ENCODE measurements around the gene DOK3. TPM values are rescaled to one million over a fixed set of nuclear protein-coding genes. Genes with fewer than 3 reads are reported as not detected.

Gene DOK3
- polyA plus RNA-seq, 2 of the 4 experiments (the other 2 are of a cell fraction): 1.3 to 7.1 TPM

DNA sequence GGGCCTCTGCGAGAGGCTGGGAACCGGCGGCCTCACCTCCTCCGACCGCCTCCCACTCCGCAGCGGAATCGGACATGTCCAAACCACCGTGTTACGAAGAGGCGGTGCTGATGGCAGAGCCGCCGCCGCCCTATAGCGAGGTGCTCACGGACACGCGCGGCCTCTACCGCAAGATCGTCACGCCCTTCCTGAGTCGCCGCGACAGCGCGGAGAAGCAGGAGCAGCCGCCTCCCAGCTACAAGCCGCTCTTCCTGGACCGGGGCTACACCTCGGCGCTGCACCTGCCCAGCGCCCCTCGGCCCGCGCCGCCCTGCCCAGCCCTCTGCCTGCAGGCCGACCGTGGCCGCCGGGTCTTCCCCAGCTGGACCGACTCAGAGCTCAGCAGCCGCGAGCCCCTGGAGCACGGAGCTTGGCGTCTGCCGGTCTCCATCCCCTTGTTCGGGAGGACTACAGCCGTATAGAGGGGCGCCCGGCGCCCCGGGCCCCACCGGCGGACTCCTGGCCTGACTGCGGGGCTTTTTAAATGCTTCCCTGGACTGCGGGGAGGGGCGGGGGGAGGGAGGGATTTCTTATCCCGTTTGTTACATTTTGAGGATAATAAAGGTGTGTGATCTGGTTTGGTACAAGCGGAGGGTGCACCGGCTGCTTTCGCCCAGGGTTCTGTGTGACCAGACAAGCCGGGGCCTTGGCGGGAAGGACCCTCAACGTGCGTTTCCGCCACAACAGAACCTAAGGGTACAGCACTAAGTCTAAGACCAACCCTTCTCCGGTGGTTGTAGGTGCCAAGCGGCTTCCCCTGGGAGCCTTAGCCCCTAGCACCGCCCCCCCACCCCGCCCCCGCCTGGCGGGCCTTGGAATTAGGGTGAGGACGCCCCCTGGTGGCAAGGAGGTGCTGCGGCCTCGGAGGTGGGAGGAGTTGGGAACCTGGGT, 53.7 kb downstream of the DOK3 start (continued):
- TF ChIP-seq RAD21 (conservative IDR thresholded peaks at IDR 0.05 in 1 of 2, IDR thresholded peaks at IDR 0.05 in 1 of 2) (peak; percentile 52 to 61), RFX5 (IDR thresholded peaks at IDR 0.05) (no peak), GATA3 (IDR thresholded peaks at IDR 0.05; ENCODE audit: borderline replicate concordance) (no peak), NFE2L2 (conservative IDR thresholded peaks at IDR 0.05; ENCODE audit: low read length) (no peak), NPAS2 (CRISPR knock-in tag; IDR thresholded peaks at IDR 0.05; ENCODE audit: borderline replicate concordance) (no peak), ZFP36 (IDR thresholded peaks at IDR 0.05; ENCODE audit: borderline replicate concordance, partially characterized antibody) (no peak), JUNB (IDR thresholded peaks at IDR 0.05) (no peak), JUN (IDR thresholded peaks at IDR 0.05) (peak; percentile 41 to 44; a peak in 3 of 5 replicates), HOXB13 (CRISPR knock-in tag; IDR thresholded peaks at IDR 0.05; ENCODE audit: low read depth) (no peak), CHD2 (IDR thresholded peaks at IDR 0.05; ENCODE audit: low read length, partially characterized antibody) (no peak), EHMT2 (IDR thresholded peaks at IDR 0.05; ENCODE audit: low read depth) (no peak), ZNF302 (CRISPR knock-in tag; IDR thresholded peaks at IDR 0.05) (no peak), EP300 (IDR thresholded peaks at IDR 0.05) (no peak), CHD4 (IDR thresholded peaks at IDR 0.05; ENCODE audit: borderline replicate concordance) (no peak), TP53 (CRISPR knock-in tag; IDR thresholded peaks at IDR 0.05) (peak; percentile 48; the same call in 1 of the 2 replicates), SMC3 (IDR thresholded peaks at IDR 0.05) (peak; percentile 74), FOSL2 (IDR thresholded peaks at IDR 0.05) (no peak), FOSL2 (CRISPR knock-in tag; IDR thresholded peaks at IDR 0.05) (no peak), ZSCAN20 (CRISPR knock-in tag; IDR thresholded peaks at IDR 0.05) (no peak), FOSB (CRISPR knock-in tag; IDR thresholded peaks at IDR 0.05) (no peak), POLR2AphosphoS2 (conservative IDR thresholded peaks at IDR 0.05; ENCODE audit: low read length) (0 out of 2 replicates have a peak, but pooled peaks have one; percentile 33), FOXS1 (CRISPR knock-in tag; IDR thresholded peaks at IDR 0.05) (no peak), CEBPB (IDR thresholded peaks at IDR 0.05) (no peak), POLR2A (IDR thresholded peaks at IDR 0.05; ENCODE audit: low read length) (no peak; the same call in 1 of the 2 replicates), PHF8 (IDR thresholded peaks at IDR 0.05; ENCODE audit: borderline replicate concordance, low read depth) (no peak), HEYL (CRISPR knock-in tag; IDR thresholded peaks at IDR 0.05) (no peak), RARB (CRISPR knock-in tag; IDR thresholded peaks at IDR 0.05) (peak; percentile 20; the same call in 1 of the 2 replicates)
- TF ChIP-seq, protein P1, sequence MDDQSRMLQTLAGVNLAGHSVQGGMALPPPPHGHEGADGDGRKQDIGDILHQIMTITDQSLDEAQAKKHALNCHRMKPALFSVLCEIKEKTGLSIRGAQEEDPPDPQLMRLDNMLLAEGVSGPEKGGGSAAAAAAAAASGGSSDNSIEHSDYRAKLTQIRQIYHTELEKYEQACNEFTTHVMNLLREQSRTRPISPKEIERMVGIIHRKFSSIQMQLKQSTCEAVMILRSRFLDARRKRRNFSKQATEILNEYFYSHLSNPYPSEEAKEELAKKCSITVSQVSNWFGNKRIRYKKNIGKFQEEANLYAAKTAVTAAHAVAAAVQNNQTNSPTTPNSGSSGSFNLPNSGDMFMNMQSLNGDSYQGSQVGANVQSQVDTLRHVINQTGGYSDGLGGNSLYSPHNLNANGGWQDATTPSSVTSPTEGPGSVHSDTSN (IDR thresholded peaks at IDR 0.05): peak; percentile 66
- TF ChIP-seq, protein P2, sequence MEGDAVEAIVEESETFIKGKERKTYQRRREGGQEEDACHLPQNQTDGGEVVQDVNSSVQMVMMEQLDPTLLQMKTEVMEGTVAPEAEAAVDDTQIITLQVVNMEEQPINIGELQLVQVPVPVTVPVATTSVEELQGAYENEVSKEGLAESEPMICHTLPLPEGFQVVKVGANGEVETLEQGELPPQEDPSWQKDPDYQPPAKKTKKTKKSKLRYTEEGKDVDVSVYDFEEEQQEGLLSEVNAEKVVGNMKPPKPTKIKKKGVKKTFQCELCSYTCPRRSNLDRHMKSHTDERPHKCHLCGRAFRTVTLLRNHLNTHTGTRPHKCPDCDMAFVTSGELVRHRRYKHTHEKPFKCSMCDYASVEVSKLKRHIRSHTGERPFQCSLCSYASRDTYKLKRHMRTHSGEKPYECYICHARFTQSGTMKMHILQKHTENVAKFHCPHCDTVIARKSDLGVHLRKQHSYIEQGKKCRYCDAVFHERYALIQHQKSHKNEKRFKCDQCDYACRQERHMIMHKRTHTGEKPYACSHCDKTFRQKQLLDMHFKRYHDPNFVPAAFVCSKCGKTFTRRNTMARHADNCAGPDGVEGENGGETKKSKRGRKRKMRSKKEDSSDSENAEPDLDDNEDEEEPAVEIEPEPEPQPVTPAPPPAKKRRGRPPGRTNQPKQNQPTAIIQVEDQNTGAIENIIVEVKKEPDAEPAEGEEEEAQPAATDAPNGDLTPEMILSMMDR (IDR thresholded peaks at IDR 0.05): peak; percentile 96
- TF ChIP-seq, protein P3, sequence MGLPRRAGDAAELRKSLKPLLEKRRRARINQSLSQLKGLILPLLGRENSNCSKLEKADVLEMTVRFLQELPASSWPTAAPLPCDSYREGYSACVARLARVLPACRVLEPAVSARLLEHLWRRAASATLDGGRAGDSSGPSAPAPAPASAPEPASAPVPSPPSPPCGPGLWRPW (IDR thresholded peaks at IDR 0.05): no peak
- TF ChIP-seq, protein P4, sequence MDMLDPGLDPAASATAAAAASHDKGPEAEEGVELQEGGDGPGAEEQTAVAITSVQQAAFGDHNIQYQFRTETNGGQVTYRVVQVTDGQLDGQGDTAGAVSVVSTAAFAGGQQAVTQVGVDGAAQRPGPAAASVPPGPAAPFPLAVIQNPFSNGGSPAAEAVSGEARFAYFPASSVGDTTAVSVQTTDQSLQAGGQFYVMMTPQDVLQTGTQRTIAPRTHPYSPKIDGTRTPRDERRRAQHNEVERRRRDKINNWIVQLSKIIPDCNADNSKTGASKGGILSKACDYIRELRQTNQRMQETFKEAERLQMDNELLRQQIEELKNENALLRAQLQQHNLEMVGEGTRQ (IDR thresholded peaks at IDR 0.05): no peak
- TF ChIP-seq, protein P5, sequence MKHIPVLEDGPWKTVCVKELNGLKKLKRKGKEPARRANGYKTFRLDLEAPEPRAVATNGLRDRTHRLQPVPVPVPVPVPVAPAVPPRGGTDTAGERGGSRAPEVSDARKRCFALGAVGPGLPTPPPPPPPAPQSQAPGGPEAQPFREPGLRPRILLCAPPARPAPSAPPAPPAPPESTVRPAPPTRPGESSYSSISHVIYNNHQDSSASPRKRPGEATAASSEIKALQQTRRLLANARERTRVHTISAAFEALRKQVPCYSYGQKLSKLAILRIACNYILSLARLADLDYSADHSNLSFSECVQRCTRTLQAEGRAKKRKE (CRISPR knock-in tag; IDR thresholded peaks at IDR 0.05; ENCODE audit: low read depth): no peak
- TF ChIP-seq, protein P6, sequence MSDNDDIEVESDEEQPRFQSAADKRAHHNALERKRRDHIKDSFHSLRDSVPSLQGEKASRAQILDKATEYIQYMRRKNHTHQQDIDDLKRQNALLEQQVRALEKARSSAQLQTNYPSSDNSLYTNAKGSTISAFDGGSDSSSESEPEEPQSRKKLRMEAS (IDR thresholded peaks at IDR 0.05): peak; percentile 32; the same call in 1 of the 2 replicates
- TF ChIP-seq, protein P7, sequence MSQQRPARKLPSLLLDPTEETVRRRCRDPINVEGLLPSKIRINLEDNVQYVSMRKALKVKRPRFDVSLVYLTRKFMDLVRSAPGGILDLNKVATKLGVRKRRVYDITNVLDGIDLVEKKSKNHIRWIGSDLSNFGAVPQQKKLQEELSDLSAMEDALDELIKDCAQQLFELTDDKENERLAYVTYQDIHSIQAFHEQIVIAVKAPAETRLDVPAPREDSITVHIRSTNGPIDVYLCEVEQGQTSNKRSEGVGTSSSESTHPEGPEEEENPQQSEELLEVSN (IDR thresholded peaks at IDR 0.05; ENCODE audit: borderline replicate concordance, low read depth): no peak
- TF ChIP-seq, protein P8, sequence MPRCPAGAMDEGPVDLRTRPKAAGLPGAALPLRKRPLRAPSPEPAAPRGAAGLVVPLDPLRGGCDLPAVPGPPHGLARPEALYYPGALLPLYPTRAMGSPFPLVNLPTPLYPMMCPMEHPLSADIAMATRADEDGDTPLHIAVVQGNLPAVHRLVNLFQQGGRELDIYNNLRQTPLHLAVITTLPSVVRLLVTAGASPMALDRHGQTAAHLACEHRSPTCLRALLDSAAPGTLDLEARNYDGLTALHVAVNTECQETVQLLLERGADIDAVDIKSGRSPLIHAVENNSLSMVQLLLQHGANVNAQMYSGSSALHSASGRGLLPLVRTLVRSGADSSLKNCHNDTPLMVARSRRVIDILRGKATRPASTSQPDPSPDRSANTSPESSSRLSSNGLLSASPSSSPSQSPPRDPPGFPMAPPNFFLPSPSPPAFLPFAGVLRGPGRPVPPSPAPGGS (IDR thresholded peaks at IDR 0.05): no peak

Data from A549 (cell line).